ENCODE data around the gene ARID1A. TPM values are rescaled to one million over a fixed set of nuclear protein-coding genes. Genes with fewer than 3 reads are reported as not detected.

Gene ARID1A
- total and polyA plus RNA-seq, 9 of the 15 experiments (the other 6 are each of a cell fraction or from before 2014, with no cell fraction given), result 8.3 to 88.3 (median 22.5) TPM

DNA sequence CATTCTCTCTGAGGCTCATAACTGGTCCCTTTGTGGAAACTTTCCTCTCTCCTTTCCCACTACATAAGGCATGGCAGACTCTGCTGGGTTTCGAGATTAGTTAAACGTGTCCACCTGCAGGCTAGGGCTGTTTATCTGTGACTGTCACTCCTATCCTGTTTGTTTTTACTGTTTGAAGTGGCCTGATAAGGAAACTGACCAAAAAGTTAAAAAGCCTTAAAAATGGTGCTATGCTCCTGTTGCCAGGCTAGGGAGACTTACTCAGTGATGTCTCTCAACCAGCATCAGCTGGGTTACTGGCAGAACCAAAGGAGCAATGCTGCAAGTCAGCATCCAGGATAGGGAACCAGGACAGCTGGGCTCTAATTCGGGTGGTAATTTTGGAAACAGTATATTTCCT lies 95.8 kb downstream of the ARID1A start (continued):
- TF ChIP-seq, protein P1, sequence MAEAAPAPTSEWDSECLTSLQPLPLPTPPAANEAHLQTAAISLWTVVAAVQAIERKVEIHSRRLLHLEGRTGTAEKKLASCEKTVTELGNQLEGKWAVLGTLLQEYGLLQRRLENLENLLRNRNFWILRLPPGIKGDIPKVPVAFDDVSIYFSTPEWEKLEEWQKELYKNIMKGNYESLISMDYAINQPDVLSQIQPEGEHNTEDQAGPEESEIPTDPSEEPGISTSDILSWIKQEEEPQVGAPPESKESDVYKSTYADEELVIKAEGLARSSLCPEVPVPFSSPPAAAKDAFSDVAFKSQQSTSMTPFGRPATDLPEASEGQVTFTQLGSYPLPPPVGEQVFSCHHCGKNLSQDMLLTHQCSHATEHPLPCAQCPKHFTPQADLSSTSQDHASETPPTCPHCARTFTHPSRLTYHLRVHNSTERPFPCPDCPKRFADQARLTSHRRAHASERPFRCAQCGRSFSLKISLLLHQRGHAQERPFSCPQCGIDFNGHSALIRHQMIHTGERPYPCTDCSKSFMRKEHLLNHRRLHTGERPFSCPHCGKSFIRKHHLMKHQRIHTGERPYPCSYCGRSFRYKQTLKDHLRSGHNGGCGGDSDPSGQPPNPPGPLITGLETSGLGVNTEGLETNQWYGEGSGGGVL (CRISPR knock-in tag; IDR thresholded peaks at IDR 0.05), result no peak
- TF ChIP-seq, protein P2, sequence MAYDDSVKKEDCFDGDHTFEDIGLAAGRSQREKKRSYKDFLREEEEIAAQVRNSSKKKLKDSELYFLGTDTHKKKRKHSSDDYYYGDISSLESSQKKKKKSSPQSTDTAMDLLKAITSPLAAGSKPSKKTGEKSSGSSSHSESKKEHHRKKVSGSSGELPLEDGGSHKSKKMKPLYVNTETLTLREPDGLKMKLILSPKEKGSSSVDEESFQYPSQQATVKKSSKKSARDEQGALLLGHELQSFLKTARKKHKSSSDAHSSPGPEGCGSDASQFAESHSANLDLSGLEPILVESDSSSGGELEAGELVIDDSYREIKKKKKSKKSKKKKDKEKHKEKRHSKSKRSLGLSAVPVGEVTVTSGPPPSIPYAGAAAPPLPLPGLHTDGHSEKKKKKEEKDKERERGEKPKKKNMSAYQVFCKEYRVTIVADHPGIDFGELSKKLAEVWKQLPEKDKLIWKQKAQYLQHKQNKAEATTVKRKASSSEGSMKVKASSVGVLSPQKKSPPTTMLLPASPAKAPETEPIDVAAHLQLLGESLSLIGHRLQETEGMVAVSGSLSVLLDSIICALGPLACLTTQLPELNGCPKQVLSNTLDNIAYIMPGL (CRISPR knock-in tag; IDR thresholded peaks at IDR 0.05), result no peak
- TF ChIP-seq ZFX (CRISPR knock-in tag; IDR thresholded peaks at IDR 0.05), result no peak
- no peak; the same call in 1 of the 2 replicates for TF ChIP-seq NBN (IDR thresholded peaks at IDR 0.05; ENCODE audit: low read depth)
- peak; percentile 56 for TF ChIP-seq FOSL1 (tag; conservative IDR thresholded peaks at IDR 0.05)
- peak; percentile 63; the same call in 1 of the 2 replicates for TF ChIP-seq ZNF274 (IDR thresholded peaks at IDR 0.05; ENCODE audit: borderline replicate concordance, low read depth, low read length)
- 0 out of 2 replicates have a peak, but pooled peaks have one; percentile 24 for TF ChIP-seq GABPB1 (CRISPR knock-in tag; IDR thresholded peaks at IDR 0.05)
- TF ChIP-seq ZNF551 (CRISPR knock-in tag; IDR thresholded peaks at IDR 0.05), result no peak
- 0 out of 2 replicates have a peak, but pooled peaks have one; percentile 28 for TF ChIP-seq JUN (IDR thresholded peaks at IDR 0.05; ENCODE audit: borderline replicate concordance, low read depth, low read length)
- no peak for TF ChIP-seq JUN (CRISPR knock-in tag; IDR thresholded peaks at IDR 0.05; ENCODE audit: borderline replicate concordance)
- TF ChIP-seq, protein P3, sequence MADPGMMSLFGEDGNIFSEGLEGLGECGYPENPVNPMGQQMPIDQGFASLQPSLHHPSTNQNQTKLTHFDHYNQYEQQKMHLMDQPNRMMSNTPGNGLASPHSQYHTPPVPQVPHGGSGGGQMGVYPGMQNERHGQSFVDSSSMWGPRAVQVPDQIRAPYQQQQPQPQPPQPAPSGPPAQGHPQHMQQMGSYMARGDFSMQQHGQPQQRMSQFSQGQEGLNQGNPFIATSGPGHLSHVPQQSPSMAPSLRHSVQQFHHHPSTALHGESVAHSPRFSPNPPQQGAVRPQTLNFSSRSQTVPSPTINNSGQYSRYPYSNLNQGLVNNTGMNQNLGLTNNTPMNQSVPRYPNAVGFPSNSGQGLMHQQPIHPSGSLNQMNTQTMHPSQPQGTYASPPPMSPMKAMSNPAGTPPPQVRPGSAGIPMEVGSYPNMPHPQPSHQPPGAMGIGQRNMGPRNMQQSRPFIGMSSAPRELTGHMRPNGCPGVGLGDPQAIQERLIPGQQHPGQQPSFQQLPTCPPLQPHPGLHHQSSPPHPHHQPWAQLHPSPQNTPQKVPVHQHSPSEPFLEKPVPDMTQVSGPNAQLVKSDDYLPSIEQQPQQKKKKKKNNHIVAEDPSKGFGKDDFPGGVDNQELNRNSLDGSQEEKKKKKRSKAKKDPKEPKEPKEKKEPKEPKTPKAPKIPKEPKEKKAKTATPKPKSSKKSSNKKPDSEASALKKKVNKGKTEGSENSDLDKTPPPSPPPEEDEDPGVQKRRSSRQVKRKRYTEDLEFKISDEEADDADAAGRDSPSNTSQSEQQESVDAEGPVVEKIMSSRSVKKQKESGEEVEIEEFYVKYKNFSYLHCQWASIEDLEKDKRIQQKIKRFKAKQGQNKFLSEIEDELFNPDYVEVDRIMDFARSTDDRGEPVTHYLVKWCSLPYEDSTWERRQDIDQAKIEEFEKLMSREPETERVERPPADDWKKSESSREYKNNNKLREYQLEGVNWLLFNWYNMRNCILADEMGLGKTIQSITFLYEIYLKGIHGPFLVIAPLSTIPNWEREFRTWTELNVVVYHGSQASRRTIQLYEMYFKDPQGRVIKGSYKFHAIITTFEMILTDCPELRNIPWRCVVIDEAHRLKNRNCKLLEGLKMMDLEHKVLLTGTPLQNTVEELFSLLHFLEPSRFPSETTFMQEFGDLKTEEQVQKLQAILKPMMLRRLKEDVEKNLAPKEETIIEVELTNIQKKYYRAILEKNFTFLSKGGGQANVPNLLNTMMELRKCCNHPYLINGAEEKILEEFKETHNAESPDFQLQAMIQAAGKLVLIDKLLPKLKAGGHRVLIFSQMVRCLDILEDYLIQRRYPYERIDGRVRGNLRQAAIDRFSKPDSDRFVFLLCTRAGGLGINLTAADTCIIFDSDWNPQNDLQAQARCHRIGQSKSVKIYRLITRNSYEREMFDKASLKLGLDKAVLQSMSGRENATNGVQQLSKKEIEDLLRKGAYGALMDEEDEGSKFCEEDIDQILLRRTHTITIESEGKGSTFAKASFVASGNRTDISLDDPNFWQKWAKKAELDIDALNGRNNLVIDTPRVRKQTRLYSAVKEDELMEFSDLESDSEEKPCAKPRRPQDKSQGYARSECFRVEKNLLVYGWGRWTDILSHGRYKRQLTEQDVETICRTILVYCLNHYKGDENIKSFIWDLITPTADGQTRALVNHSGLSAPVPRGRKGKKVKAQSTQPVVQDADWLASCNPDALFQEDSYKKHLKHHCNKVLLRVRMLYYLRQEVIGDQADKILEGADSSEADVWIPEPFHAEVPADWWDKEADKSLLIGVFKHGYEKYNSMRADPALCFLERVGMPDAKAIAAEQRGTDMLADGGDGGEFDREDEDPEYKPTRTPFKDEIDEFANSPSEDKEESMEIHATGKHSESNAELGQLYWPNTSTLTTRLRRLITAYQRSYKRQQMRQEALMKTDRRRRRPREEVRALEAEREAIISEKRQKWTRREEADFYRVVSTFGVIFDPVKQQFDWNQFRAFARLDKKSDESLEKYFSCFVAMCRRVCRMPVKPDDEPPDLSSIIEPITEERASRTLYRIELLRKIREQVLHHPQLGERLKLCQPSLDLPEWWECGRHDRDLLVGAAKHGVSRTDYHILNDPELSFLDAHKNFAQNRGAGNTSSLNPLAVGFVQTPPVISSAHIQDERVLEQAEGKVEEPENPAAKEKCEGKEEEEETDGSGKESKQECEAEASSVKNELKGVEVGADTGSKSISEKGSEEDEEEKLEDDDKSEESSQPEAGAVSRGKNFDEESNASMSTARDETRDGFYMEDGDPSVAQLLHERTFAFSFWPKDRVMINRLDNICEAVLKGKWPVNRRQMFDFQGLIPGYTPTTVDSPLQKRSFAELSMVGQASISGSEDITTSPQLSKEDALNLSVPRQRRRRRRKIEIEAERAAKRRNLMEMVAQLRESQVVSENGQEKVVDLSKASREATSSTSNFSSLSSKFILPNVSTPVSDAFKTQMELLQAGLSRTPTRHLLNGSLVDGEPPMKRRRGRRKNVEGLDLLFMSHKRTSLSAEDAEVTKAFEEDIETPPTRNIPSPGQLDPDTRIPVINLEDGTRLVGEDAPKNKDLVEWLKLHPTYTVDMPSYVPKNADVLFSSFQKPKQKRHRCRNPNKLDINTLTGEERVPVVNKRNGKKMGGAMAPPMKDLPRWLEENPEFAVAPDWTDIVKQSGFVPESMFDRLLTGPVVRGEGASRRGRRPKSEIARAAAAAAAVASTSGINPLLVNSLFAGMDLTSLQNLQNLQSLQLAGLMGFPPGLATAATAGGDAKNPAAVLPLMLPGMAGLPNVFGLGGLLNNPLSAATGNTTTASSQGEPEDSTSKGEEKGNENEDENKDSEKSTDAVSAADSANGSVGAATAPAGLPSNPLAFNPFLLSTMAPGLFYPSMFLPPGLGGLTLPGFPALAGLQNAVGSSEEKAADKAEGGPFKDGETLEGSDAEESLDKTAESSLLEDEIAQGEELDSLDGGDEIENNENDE (IDR thresholded peaks at IDR 0.05; ENCODE audit: low read depth, low read length), result no peak
- TF ChIP-seq ZNF444 (CRISPR knock-in tag; IDR thresholded peaks at IDR 0.05), result no peak

Data from K562 (cell line).